DMS 273 (cell line): ENCODE results near the gene VKORC1L1.
"Not testable (repeated sequence)": the region's sequence is repeated elsewhere in the genome, so short reads cannot be mapped to it uniquely, and the experiment has no call there.

Experiments used
- DNase-seq: peaks from one replicate; lab custom pipeline; 2025; ENCODE audit not compliant: unreplicated experiment; lab: John Stamatoyannopoulos, UW

The VKORC1L1 gene

GRCh38 chr7:65975814-65976445 lies 103.1 kb downstream of the VKORC1L1 start:
- DNase-seq: no peak

GRCh38 chr7:65976659-65977196 lies 103.9 kb downstream of the VKORC1L1 start:
- no peak for DNase-seq

- no peak for DNase-seq
Measured at GRCh38 chr7:65978891-65979582, 106.2 kb downstream of the VKORC1L1 start.

- no peak for DNase-seq
Measured at GRCh38 chr7:65979583-65980477, 107.0 kb downstream of the VKORC1L1 start.

- peak; percentile 37 for DNase-seq
Measured at GRCh38 chr7:65980478-65981250, 107.8 kb downstream of the VKORC1L1 start.

GRCh38 chr7:65981965-65982792 lies 109.3 kb downstream of the VKORC1L1 start, which contains the start of gene GUSB:
Gene GUSB, minus strand, starts transcription at chr7:65982213. Its CDS starts 30 bp downstream, at chr7:65982183.
- peak; percentile 99 for DNase-seq

GRCh38 chr7:65983965-65984658 lies 111.2 kb downstream of the VKORC1L1 start:
- peak; percentile 28 for DNase-seq

GRCh38 chr7:65988084-65988483 lies 115.2 kb downstream of the VKORC1L1 start:
- no peak for DNase-seq

GRCh38 chr7:65988503-65988902 lies 115.6 kb downstream of the VKORC1L1 start:
- DNase-seq: not testable (repeated sequence)

- DNase-seq: no peak
Measured at GRCh38 chr7:65989694-65990080, 116.8 kb downstream of the VKORC1L1 start.

GRCh38 chr7:65991829-65992228 lies 119.0 kb downstream of the VKORC1L1 start:
- DNase-seq: not testable (repeated sequence)

GRCh38 chr7:65992526-65992925 lies 119.7 kb downstream of the VKORC1L1 start:
- DNase-seq: no peak

- DNase-seq: not testable (repeated sequence)
Measured at GRCh38 chr7:65994984-65995383, 122.1 kb downstream of the VKORC1L1 start.

GRCh38 chr7:66000823-66001417 lies 128.0 kb downstream of the VKORC1L1 start:
- DNase-seq: not testable (repeated sequence)

- not testable (repeated sequence) for DNase-seq
Measured at GRCh38 chr7:66005115-66005671, 132.3 kb downstream of the VKORC1L1 start.

GRCh38 chr7:66007232-66007631 lies 134.4 kb downstream of the VKORC1L1 start:
- no peak for DNase-seq
